GM19467 (cell line): ENCODE measurements around the gene ZSCAN32.
A peak's percentile ranks its signal among the peaks of the same experiment; 100 is the strongest.

Experiments
- ATAC-seq: cut with Tn5 transposase; IDR thresholded peaks from one replicate; pipeline ENCODE4 v1.9.1; 2021; ENCODE audit warnings: mild to moderate bottlenecking, moderate library complexity; ENCODE audit not compliant: unreplicated experiment

ZSCAN32 gene

DNA sequence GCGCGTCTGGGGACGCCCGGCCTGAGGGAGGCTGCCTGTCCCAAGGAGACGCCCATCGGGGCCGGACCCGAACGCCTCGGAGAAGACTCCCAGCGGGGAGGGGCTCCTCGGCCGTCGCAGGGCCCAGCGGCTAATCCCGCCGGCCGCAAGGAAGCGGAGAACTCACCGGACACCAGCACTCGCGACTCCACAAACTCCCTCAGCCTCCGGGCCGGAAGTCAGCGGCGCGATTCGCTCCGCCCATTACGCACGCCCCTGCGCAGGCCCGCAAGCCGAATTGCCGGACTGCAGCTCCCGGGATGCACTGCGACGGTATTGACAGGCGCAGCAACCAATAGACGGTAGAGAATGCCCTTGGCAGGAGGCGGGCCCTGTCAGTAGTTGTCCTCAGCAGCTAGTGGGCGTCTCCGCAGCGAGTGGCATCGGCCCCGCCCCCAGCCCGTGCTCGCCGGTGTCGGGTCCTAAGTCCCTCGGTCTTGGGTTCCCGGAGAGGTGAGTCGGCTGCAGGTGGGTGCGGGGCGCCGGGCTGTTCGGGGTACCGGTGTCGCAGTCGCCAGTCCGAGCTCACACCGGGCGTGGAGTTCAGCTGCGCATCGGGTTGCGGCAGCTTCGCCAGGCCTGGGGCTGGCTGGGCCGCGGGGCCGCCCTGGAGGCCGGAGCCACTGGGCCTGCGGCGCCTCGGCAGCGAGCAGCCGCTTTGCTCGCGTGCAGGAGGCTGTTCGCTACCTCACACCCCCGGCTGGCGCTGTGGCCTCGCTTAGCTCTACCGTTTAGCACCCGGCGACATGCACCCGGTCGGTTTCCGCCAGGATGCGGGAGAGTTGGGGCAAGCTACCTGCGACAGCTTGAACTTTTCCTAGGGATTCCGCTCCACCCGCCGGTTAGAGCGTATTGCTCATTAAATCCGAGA, at the start of gene ZSCAN32, which contains the start of gene ZNF174:
Gene ZSCAN32 (minus strand): TSS at position 226 of the 910 bp plus-strand sequence. CDS start 3,447 bp downstream, outside the sequence.
Gene ZNF174 (plus strand): TSS at position 437 of the 910 bp plus-strand sequence. CDS start 790 bp downstream, outside the sequence.
- ATAC-seq: peak; percentile 97

- ATAC-seq: peak; percentile 22
Measured at GRCh38 chr16:3444032-3444388, 43.2 kb upstream of the ZSCAN32 start.

DNA sequence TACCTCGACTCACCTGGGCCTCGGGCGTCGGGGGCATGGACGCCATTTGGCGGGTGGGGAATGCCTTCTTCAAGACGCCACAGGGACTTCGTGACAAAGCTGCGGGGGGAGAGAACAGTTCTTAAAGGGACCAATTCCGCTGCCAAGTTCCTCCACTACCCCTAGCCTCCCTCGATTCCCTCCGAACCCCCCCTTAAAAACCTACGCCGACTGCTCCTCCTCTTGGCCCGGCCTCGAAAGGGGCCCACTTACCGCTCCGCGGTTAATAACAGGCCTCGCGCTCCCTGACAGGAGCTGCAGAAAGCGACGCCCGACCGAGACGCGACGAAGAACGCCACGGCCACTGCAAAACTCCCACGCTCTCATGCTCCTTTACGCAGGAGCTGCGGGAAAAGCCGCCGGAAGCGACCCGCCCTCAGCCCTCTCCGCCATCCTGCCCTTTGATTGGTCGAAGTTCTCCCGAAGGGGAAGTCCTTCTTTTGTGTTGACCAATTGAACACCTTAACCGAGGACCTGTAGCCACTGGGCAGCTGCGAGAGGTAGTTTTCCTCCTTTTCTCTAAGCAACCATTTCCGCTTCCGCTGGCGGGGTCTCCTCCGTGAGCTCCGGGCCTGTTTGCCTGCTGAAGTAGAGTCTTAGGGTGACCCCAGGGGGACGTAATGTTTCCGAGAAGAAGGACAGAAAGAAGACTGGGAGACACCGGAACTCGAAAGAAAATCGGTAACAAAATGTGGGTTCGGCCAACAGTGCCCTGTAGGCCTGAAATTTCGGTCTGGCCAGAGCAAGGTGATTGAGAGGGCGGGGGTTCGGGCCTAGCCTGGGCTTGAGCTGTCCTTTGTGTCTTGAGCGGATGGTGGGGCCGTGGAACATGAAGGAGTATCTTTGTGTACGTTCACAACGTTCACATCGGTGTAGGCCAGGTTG, 42.6 kb upstream of the ZSCAN32 start, which contains the start of the genes NAA60 and ZNF597:
Gene NAA60 (plus strand): TSS at position 573 of the 924 bp plus-strand sequence. CDS start 32,548 bp downstream, outside the sequence.
Gene ZNF597 (minus strand): TSS at position 397 of the 924 bp plus-strand sequence. CDS start 351 bp downstream, at position 46.
- ATAC-seq: peak; percentile 83

DNA sequence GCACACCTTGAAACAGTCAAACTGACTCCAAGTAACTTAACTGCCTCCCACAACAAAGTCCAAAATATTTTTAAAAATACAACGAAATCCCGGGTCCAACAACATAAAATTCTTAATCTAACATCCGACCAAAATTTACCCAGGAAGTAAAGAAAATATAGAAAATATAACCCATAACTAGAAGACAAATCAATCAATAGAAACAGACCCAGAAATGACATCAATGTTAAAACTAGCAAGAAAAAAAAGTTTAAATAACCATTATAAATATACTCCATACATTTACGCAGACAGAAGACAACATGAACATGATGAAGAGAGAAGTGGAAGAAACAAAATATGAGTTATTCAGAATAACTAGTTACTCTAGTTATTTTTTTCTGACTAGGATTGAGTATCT, 38.8 kb upstream of the ZSCAN32 start:
- no peak for ATAC-seq

- ATAC-seq: no peak
Measured at GRCh38 chr16:3434373-3434772, 33.6 kb upstream of the ZSCAN32 start.

DNA sequence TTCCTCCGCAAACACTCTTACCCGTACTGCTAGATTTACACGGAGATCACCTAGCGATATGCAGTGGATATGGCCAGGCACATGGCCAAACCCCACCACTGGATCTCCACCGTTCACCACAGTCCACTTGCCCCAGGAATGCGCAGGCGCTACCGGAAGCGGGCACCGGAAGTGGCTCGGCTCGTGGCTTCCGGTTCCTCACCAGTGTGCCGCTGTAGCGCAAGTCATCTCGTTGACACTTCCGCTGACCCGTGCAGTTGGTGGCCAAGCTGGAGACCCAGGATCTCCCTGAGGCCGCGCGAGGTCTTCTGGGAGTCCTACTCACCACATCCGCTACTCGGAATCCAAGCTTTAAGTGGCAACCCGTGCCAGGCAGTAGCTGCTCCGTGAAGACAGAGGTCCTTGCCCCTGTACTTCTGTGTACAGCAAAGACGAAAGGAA, 31.0 kb upstream of the ZSCAN32 start:
- ATAC-seq: no peak

DNA sequence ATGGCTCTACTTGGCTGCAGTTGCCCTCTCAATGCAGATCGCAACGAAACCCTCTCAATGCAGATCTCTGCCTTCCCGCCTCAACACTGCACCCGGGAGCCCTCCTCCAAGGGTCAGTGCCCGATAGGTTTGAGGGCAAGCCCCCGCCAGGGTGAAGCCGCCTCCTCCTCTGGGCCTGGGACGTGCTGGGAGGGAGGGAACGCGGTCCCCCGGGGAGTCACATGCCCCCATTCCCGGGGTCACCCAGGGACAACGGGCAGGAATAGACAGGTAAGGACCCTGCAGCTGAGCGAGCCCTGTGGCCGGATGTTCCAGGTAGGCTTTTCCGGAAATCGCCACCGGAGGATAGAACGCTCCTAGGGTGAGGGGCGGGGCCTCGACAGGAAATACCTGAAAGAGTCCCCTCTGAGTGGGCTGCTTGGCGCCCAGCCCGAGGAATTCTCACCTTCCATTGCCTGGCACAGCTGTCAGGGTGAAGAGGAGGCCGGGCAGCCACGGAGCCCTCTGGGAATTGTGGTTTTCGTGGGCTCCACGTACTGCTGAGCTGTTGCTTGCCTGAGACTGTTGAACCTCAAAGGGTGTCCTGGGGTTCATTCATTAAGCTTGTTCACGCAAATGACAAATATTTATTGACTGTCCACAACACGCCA, 13.1 kb upstream of the ZSCAN32 start:
- no peak for ATAC-seq

- ATAC-seq: no peak
Measured at GRCh38 chr16:3408561-3409197, 7.9 kb upstream of the ZSCAN32 start.

GRCh38 chr16:3401719-3402397, 1.1 kb upstream of the ZSCAN32 start:
- ATAC-seq: no peak

- no peak for ATAC-seq
Measured at GRCh38 chr16:3400446-3400778, 392 bp downstream of the ZSCAN32 start.

GRCh38 chr16:3389663-3390338, 11.0 kb downstream of the ZSCAN32 start:
- ATAC-seq: no peak

DNA sequence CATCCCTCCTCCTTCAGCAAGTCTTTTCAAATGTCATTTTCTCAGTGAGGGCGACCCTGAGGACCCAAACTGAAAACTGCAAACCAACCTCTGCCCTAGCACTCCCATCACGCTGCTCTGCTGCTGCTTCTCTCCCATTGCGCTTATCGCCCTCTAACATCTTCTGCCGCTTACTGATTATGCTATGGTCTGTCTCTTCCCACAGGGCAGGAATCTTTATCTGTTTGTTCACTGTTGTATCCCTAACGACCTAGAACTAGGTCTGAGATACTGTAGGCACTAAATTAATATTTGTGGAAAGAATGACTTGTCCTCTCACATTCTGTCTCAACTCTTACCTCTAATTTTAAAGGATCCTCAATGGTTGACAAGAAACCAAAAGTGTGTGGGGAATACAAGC, 12.5 kb downstream of the ZSCAN32 start:
- no peak for ATAC-seq

- ATAC-seq: no peak
Measured at GRCh38 chr16:3383045-3383448, 17.8 kb downstream of the ZSCAN32 start.

GRCh38 chr16:3377917-3378316, 22.9 kb downstream of the ZSCAN32 start:
- ATAC-seq: no peak

- no peak for ATAC-seq
Measured at GRCh38 chr16:3375680-3376079, 25.1 kb downstream of the ZSCAN32 start.

- no peak for ATAC-seq
Measured at GRCh38 chr16:3369073-3369472, 31.7 kb downstream of the ZSCAN32 start.

DNA sequence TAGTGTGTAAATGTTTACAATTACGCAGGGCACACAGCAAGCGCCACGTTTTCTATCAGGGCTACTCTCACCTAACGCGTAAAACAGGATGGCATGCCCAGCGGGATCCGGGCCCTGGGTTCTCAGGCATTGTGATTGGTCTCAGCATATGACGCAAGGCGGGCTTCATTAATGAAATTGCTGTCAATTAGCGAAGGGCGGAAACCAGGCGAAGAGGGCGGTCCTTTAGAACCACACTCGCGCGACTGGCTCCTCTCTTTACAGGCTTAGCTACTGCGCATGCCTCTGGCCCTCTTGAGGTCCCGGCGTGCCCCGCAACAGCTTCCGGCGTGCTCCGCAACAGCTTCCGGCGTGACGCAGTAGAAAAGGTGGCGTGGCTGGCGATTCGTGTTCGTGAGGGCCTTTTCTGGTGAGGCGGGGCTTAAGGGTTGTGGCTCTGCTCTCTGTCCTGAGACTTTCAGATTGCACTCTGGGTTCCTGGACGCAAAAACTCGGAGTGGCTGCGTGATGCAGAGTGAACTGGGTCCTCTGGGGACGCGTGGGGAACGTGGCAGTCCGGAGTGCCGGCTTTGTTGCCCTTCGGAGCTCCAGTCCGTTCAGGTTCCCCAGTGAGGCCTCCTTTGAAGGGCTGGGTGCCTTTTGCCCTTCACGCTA, 35.9 kb downstream of the ZSCAN32 start:
- peak; percentile 56 for ATAC-seq

DNA sequence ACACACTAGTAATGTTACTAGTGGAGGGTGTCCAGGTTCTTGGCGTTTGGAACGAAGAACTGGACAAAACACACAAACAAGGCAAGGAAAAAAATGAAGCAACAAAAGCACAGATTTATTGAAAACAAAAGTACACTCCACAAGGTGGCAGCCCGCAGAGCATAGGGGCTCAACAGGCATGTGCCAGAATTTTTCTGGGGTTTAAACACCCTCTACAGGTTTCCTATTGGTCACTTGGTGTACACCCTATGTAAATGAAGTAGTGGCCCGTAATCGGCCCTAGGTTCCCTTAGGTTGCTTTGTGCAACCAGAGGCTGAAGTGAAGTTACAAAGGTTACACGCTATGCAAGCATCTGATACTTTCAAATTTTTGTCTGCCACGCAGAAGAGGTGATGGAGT, 37.0 kb downstream of the ZSCAN32 start:
- ATAC-seq: no peak

- no peak for ATAC-seq
Measured at GRCh38 chr16:3362931-3363330, 37.9 kb downstream of the ZSCAN32 start.
